Right cardiac atrium (tissue), 5 donors: Measurements from ENCODE around the gene EFCAB6. TPM values are rescaled to one million over a fixed set of nuclear protein-coding genes. Genes with fewer than 3 reads are reported as not detected.

ENCODE experiments used
- ATAC-seq, 2 donors: fragments of 200-7000 bp; cut with Tn5 transposase; one replicate each; pipeline versions ENCODE4 v1.8.0 to v1.9.1; 2020; ENCODE audit warnings: moderate library complexity in 2 of 2, mild to moderate bottlenecking in 1 of 2
- DNase-seq, 3 donors: peaks; one replicate each; pipeline ENCODE4 v3.0.0-alpha.2; 2020
- H3K27ac ChIP-seq: one replicate; pipeline ENCODE4 v1.5.1; 2013; ENCODE audit warnings: mild to moderate bottlenecking, low read length, control low read depth, moderate library complexity
- H3K27me3 ChIP-seq: one replicate; pipeline ENCODE4 v1.6.1; 2013; ENCODE audit not compliant: control insufficient read depth, insufficient read depth
- H3K4me1 ChIP-seq: one replicate; pipeline ENCODE4 v1.6.1; 2013; ENCODE audit warnings: low read length; ENCODE audit not compliant: control insufficient read depth, insufficient read depth
- H3K4me3 ChIP-seq: one replicate; pipeline ENCODE4 v1.5.1; 2013; ENCODE audit warnings: low read length, control low read depth
- H3K9me3 ChIP-seq: one replicate; pipeline ENCODE4 v1.6.1; 2013; ENCODE audit warnings: low read length; ENCODE audit not compliant: control insufficient read depth
- WGBS: extraction: QIAGEN DNeasy Blood & Tissue Kit; methylation state at CpG from one replicate; pipeline ENCODE4 v1.1.7; 2013; 5-methylcytosine and 5-hydroxymethylcytosine counted together
- intact Hi-C, 4 donors: fragments of 100-400 bp; cut with DNase I; formaldehyde crosslinking; loops; one replicate each; pipeline versions ENCODE4 v1.11.0 to v1.14.0; 2022 to 2023
- polyA plus RNA-seq: library from polyadenylated mRNA; stranded (reverse); fragments of 200-250 nt; gene quantifications from one replicate; pipeline ENCODE4 v1.2.3, GENCODE V29; 2013
- total RNA-seq, 4 donors: library from RNA; stranded (reverse); fragmentation: NEBNext Ultra II Directional; extraction: Animal tissue kit (Norgen Biotek cat#: 25700); gene quantifications; one replicate each; pipeline ENCODE4 v1.2.1, GENCODE V29; 2021
- donor health status: healthy with polysubstance abuse.
- donor health status: DM: no; HTN: yes; CAD: no.
- donor health status: DM: no; HTN: no; CAD: no.
- donor health status: DM: no; HTN: yes; CAD: no; lungs with severe emphysema.
- donor health status: DM: yes; HTN: yes; CAD: no.

The EFCAB6 gene
- total and polyA plus RNA-seq, 5 donors = 0.70 to 3.4 (median 1.8) TPM

DNA sequence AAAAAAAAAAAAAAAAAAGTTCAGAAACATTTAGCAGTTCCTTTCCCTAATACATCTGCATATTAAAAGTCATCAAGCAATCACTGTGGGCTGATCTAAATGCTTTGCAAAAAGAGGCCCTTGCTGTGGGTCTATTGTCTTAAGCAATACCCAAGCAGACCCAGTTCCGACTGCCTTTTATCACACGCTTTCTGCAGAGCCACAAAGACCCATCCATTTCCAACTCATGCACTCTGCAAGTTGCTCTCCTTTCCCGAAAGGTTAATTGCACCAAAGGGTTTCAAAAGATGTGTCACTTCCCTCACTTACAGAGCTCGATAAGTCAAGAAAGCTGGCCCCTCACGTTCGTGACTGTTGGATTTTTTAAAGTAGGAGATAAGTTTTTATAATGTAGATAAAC lies 261.4 kb downstream of the EFCAB6 start:
- H3K4me1 ChIP-seq = no peaks in the 10 kb centered on the region
- DNase-seq (no peak), ATAC-seq (no peak)
- 71% methylated on average over 6 of the region's 6 CpGs for whole genome bisulfite sequencing
- H3K27ac ChIP-seq = no peak overlapping the region
- intact Hi-C loops = no loop called here
- H3K9me3 ChIP-seq = no peaks in the 10 kb centered on the region
- no peaks in the 10 kb centered on the region for H3K27me3 ChIP-seq
- H3K4me3 ChIP-seq = no peak overlapping the region

- H3K4me3 ChIP-seq = no peak overlapping the region
- H3K4me1 ChIP-seq = no peaks in the 10 kb centered on the region
- no peaks in the 10 kb centered on the region for H3K9me3 ChIP-seq
- no peak for DNase-seq
- H3K27ac ChIP-seq = no peak overlapping the region
- no peaks in the 10 kb centered on the region for H3K27me3 ChIP-seq
- no peak for ATAC-seq
- WGBS = 77% methylated on average over 14 of the region's 14 CpGs
- intact Hi-C loops = no loop called here
Observed at GRCh38 chr22:43550024-43550620, 262.0 kb downstream of the EFCAB6 start.

DNA sequence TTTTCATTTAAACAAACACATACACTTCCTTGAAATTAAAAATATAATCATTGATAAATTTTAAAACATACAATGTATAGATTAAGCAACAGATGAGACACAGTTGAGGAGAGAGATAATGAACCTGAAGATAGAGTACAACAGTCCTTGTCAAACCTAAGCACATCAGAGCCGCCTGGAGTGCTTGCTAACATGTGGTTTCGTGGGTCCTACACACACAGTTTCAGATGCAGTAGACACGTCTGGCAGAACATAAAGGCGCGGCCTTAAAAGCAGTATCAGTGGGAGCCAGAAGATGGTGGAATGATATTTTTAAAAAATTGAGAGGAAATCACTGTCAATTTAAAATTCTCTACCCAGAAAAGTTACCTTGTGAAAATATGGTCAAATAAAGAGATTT lies 265.9 kb downstream of the EFCAB6 start:
- Histone ChIP-seq H3K4me3 (no peak overlapping the region), H3K9me3 (no peaks in the 10 kb centered on the region), H3K27ac (no peak overlapping the region), H3K4me1 (no peaks in the 10 kb centered on the region), H3K27me3 (no peaks in the 10 kb centered on the region)
- ATAC-seq = no peak
- no peak for DNase-seq
- 85% methylated on average over 5 of the region's 5 CpGs for WGBS
- intact Hi-C loops = no loop called here

DNA sequence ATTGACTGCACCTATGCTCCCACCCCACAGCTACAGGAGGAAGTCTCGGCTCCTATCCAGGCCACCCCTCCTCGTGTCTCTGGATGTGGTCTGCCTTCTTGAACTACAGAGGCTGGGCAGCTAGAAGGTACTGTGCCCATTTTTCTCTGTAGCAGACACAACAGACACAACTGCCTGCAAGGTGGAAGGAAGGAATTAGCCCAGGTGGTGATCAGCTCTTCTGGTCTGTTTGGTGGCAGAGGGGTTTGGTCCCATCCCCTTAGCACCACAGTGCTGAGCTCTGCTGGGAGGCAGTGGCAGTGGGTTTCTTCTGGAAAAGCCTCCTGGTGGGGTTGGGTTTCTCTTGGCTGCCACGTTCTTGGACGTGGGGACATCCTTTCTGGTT lies 267.8 kb downstream of the EFCAB6 start:
- WGBS = 67% methylated on average over 4 of the region's 4 CpGs
- H3K27me3 ChIP-seq = no peaks in the 10 kb centered on the region
- ATAC-seq = no peak

GRCh38 chr22:43543522-43544288 lies 268.4 kb downstream of the EFCAB6 start:
- WGBS = 85% methylated on average over 12 of the region's 12 CpGs
- ATAC-seq = peak in 1 of 2 donors; percentile 14

More for the DNA sequence above, 267.8 kb downstream of the EFCAB6 start:
- Histone ChIP-seq H3K4me3 (no peak overlapping the region), H3K9me3 (no peaks in the 10 kb centered on the region), H3K27ac (no peak overlapping the region), H3K4me1 (no peaks in the 10 kb centered on the region)
- intact Hi-C loops = no loop called here
- DNase-seq = no peak

DNA sequence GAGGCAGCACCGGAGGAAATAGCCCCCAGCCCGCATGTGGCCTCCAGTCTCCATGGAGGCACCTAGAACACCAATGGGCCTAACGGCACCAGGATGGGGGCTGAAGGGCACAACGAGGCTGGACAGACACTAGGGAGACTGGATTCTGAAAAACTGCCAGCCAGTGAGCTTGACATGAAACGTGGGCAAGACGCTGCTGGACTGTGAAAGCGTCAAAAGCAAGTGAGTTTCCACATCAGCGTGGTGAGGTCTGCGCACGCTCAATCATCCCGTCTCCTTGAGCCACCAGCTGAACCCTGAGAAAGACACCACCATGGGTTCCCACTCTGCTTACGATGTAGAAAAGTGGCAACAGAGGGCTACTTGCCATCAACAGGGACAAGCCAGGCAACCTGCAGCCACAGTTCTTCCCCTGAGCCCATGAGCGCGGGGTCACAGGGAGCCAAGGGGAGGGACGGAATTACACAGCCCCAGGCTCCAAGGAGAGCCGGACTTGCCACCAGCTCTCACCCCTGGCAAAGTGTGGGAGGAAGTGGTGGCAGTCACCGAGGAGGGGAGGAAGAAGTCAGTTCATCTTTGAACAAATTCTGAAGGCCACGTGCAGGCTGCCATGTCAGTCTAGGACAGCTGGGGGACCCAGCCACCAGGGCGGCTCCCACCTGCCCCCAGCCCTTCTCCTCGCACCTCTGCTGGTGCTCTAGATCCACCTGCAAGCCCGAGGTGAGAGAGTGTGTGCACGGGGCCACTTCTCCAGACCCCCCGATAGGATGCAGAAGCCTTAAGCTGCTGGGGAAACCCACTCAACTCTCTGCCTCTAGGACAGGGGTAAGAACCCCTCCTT lies 269.2 kb downstream of the EFCAB6 start:
- WGBS = 89% methylated on average over 23 of the region's 23 CpGs
- no peaks in the 10 kb centered on the region for H3K9me3 ChIP-seq
- no peak overlapping the region for H3K4me3 ChIP-seq
- no peak for DNase-seq
- ATAC-seq = no peak
- no peaks in the 10 kb centered on the region for H3K4me1 ChIP-seq
- intact Hi-C loops = no loop called here
- H3K27ac ChIP-seq = no peak overlapping the region
- no peaks in the 10 kb centered on the region for H3K27me3 ChIP-seq

More at GRCh38 chr22:43543522-43544288, 268.4 kb downstream of the EFCAB6 start:
- Histone ChIP-seq H3K27me3 (no peaks in the 10 kb centered on the region), H3K9me3 (no peaks in the 10 kb centered on the region), H3K4me3 (no peak overlapping the region), H3K27ac (no peak overlapping the region), H3K4me1 (no peaks in the 10 kb centered on the region)
- DNase-seq = no peak
- intact Hi-C loops = no loop called here

DNA sequence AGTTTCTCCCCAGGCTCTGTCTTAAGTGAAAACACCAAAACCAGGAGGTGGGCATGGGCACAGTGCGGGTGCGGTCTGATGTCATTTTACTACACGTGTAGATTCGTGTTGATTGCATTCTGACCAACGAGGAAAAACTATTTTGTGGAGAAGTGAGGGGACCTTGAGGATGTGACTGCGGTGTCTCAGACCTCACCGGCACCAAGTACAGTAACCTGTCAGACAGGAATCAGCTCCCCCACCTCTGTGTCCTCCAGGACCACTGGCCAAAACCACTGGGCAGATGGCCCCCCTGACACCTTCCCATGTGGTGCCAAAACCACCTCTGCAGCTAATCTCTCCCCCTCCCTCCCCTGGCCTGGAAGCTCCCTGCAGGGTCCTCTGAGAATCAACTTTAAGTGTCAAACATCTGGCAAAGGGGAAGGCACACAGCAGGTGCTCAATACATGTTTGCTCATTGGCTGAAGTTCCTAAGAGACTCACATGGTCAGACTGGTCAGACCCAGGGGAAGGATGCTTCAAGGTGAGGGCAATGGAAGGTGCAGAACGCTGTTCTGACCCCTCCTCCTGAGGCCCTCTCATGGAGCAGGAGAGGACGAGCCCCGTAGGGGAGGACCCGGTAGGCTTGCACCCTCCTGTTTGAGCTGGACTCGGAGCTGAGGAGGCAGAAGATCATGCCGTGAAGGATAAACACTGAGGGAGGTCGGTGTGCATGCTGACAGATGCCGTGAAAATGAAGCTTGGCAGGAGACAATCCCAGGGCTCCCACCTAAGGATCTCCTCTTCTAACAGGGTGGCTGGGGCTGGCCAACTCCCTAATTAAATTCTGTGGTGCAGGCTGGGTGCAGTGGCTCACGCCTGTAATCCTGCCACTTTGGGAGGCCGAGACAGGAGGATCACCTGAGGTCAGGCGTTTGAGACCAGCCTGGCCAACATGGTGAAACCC lies 270.4 kb downstream of the EFCAB6 start:
- Histone ChIP-seq H3K4me3 (no peak overlapping the region), H3K4me1 (no peaks in the 10 kb centered on the region), H3K27me3 (no peaks in the 10 kb centered on the region), H3K27ac (no peak overlapping the region), H3K9me3 (no peaks in the 10 kb centered on the region)
- no peak for DNase-seq
- intact Hi-C loops = no loop called here
- no peak for ATAC-seq
- 70% methylated on average over 18 of the region's 18 CpGs for WGBS

DNA sequence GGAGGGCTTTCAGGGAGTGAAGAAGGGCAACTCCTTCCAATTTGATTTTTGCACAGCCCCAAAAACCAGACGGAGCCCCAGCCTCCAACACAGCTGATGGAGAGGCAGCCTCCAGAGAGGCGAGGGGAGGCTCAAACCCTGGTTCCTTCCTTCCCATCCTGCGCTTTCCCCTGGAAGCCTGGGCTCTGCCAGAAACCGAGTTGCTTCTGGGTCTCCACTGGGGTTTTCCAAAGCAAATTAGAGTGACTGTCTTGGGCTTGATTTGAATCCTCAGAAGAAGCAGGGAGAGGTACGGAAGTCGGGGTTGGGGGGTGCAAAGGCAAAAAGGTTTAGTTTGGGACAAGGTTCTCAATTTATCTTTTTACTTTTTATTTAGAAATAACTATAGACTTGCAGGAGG lies 271.1 kb downstream of the EFCAB6 start:
- no peak for ATAC-seq
- DNase-seq = no peak
- Histone ChIP-seq H3K9me3 (no peaks in the 10 kb centered on the region), H3K27me3 (no peaks in the 10 kb centered on the region), H3K27ac (no peak overlapping the region), H3K4me1 (no peaks in the 10 kb centered on the region), H3K4me3 (no peak overlapping the region)
- 81% methylated on average over 6 of the region's 6 CpGs for WGBS
- intact Hi-C loops = no loop called here

GRCh38 chr22:43540529-43540923 lies 271.6 kb downstream of the EFCAB6 start:
- 75% methylated on average over 4 of the region's 4 CpGs for WGBS
- ATAC-seq = no peak
- no peak overlapping the region for H3K4me3 ChIP-seq
- H3K27me3 ChIP-seq = no peaks in the 10 kb centered on the region
- H3K4me1 ChIP-seq = no peaks in the 10 kb centered on the region
- intact Hi-C loops = no loop called here
- DNase-seq = no peak
- no peak overlapping the region for H3K27ac ChIP-seq
- H3K9me3 ChIP-seq = no peaks in the 10 kb centered on the region
